GM18520 (cell line): Measurements from ENCODE around the gene VSTM2L.
"Not testable (repeated sequence)": the region's sequence is repeated elsewhere in the genome, so short reads cannot be mapped to it uniquely, and the experiment has no call there.

Source experiments
- ATAC-seq: cut with Tn5 transposase; IDR thresholded peaks from one replicate; pipeline ENCODE4 v1.9.1; 2021; ENCODE audit not compliant: unreplicated experiment

The VSTM2L gene

DNA sequence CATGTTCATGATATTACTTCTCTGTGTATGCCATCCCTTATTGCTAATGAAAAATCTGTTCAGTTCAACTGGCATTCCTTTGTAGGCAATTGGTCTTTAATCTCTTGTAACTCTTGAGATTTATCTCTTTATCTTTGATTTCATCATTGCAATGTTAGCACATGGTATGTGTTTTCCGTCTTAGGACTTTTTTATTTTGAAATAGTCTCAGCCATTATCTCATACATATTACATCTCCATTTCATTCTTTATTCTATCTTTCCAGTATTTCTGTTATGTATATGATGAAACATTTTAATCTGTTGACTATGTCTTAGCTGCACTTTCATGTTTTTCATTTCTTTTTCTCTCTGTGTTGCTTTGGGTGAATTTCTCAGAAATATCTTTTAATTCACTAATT lies 58.1 kb downstream of the VSTM2L start:
- ATAC-seq: no peak

DNA sequence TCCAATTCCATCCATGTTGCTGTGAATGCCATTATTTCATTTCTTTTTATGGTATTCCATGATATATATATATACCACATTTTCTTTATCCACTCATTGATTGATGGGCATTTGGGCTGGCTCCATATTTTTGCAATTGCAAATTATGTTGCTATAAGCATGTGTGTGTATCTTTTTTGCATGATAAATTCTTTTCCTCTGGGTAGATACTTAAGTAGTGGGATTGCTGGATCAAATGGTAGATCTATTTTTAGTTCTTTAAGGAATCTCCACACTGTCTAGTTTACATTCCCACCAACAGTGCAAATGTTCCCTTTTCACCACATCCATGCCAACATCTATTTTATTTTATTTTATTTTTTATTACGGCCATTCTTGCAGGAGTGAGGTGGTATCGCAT lies 60.6 kb downstream of the VSTM2L start:
- not testable (repeated sequence) for ATAC-seq

DNA sequence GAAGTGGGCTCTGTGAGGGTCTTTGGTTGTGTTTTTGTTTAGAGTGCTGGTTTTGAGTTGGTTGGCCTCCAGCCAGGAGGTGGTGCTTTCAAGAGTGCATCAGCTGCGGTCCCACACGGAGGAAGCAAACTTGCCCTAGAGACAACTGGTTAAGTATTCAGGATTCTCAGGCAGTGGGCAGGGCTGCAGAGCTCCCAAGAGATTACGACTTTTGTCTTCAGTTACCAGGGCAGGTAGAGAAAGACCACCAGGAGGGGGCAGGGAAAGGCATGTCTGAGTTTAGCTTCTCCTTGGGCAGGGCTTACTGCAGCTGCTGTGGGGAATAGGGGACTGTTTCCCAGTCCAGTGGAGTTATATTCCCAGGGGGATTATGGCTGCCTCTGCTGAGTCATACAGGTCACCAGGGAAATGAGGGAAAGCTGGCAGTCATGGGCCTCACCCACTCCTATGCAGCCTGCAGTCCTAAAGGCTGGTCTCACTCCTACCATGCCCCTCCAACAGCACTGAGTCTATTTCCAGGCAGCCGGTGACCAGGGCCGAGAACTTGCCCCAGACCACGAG lies 66.0 kb downstream of the VSTM2L start:
- no peak for ATAC-seq

DNA sequence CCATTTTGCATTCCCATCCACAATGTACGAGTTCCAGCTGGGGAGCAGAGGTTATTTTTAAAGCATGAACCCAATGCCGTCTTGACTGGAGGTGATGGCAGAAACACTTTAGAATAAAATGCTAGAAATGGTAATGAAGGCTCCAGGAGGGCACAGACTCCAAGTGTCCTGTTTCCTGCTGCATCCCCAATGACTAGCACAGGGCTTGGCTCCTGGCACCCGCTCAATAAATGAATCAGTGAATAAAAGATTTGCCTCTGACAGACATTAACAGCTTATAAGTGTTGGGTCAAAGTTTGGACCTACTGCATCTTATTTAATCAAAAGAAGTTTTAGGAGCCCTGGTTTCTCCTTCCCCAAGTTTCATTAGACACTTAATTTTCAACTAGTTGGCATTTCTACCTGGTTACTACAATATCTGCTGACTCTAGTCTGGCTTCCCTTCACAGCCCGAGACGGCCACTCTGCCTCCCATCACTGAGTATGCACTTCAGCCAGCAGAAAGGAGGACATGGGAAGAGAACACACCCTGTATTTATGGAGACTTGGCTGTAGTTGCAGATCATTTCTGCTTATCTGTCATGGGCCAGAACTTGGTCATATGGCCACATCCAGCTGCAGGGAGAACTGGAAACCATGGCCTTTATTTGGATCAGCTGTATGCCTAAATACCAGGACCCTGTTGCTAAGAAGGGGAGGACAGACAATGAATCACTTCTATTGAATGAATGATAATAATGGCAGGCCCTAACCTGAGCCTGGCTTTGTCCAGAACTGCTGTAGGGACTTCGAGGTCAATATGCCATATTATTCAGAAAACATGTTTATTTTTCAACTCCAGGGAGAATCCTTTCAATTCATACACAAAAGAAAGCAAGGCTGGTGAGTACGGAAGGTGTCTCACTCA lies 67.3 kb downstream of the VSTM2L start:
- no peak for ATAC-seq

DNA sequence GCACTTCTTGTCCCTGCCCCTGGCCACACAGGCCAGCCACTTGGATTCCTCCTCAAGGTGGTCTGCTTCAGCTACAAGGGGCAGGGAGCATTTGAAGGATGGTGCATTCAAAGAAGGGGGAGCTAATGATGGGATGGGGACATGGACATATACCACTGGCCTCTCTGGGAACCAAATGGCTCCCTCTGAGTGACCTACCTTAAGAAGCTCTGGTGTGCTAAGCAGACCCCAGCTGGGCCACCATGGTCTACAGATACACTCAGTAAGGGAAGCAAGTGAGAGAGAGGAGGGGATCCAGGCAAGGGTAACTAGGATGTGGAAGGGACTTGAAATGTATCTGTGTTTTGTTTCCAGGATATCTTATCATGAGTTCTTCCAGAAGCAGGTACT lies 67.9 kb downstream of the VSTM2L start:
- no peak for ATAC-seq

DNA sequence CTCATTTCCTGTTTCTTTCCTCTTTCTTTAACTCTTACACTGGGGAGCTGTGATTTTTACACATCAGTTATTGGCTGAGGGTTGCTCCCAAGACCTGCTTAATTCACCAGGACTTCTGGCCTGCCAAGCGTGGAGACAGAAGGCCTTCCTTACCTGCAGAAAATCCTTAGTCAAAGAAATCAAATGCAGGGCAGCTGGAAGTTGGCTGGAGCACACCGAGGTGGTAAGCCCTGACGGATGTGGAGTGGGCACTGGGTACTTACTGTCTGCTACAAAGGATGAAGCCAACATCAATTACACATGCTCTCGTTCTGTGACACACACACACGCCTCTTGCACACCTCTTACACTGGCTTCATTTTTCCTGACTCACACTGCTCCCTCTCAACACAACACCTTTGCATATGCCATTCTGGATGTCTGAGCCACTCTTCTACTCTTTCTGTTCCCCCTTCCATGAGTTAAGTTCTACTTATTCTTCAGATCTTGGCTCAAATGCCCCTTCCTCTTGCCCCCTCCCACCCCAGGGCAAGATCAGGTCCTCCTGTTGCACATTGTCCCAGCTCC lies 68.7 kb downstream of the VSTM2L start:
- no peak for ATAC-seq

DNA sequence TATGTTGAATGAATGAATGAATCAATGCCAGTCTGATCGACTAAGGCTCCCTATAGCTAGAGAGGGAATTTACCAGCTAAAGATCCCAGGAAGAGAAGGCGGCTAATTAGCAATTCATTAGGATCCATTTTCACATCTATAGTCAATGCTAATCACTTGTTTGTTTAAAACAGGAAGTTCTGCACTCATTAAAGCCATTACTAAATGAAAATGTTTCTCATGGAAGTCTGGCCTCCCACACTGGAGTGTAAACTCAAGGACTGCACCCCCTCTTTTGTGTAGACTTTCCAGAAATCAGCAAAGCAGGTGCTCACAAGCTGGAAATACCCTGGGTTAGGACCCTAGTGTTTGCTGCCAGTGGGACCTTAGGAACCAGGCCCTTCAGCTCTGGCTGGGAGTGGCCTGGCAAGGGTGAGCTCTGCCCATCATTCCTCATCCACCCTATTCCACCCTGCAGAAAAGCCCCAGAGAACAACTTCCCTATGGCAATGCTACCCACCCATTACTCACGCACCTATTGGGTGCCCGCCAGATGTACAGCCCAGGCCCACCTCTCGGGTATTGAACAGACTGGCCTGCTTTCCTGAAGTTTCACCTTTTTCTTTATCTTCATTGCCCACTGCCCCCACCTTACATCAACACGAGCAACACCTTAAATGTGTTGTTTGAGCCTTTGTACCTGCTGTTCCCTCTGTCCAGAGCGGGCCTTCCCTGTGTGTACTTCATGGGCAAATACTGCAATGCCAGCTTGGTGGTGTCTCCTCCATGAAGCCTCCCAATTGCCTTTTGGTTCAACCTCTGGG lies 69.5 kb downstream of the VSTM2L start:
- no peak for ATAC-seq

DNA sequence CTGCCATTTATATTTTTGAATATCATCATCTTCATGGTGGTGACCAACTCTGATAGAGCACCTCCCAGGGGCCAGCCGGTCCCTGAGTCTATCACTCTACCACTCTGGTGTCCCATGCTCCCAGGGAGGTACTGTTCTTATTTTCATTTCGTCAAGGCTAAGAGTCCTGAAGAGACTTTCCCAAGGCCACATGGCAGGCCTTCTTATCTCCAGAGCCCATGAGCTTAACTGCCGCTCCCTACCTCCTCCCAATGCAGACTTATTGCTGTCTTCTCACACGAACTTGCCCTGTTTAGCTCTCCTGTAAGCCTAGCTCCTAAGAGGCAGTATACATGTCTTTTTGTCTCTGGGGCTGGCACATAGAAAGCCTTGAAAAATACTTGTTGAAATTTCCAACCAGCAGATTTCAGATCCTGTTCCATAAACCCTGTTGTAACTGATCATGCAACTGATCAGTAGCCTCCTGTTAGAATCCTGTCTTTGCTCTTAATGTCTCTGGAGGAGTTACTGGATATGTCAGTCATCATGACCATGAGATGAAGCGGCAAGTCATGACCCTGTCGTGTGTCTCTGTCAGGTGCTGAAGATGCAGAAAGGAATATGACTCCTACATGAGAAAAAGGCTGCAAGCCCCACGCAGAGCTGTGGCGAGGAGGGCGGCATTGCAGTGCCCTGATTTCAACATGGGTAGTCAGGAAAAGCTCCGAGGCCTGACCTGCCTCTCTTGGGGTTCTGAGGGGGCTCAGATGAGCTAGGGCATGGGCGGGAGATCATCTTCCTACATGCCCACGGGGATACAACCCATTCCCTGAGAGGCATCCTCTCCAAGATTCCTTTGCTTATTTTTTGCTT lies 70.4 kb downstream of the VSTM2L start:
- ATAC-seq: no peak

DNA sequence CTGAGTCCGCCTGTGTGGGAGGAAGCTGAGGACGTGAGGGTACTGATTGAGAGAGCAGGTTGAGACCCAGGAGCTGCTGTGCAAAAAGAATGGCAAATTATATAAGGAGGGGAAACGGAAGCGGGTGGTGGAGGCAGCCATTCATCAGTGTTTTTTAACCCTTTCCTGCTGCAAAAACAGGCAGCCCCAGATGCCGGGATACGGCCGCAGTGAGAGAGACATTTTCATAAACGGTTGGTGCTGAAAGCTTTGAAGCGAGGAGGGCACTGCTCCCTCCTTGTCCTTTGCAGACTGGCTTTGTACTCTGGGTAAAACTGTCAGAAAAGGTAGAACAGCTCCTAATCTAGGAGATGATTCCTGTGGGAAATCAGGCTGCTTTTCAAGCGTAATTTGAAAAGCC lies 74.0 kb downstream of the VSTM2L start:
- ATAC-seq: no peak

DNA sequence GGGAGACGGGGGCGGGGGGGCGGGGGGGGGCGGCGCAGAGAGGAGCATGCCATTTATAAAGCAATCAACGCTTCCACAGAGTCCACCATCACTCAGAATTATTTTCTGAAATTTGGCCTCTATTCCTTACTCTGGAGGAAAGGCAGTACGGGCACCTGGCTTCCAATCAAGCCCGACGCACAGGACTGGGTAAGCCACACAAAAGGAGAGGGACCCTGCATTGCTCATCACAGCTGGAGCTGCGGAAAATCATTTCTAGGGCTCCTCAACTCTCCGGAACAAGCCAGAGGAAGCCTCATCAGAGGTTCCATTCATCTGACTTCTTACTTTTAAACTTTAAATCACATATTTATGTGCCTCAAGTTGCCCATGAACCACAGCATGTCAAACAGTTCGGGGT lies 74.4 kb downstream of the VSTM2L start:
- ATAC-seq: no peak

DNA sequence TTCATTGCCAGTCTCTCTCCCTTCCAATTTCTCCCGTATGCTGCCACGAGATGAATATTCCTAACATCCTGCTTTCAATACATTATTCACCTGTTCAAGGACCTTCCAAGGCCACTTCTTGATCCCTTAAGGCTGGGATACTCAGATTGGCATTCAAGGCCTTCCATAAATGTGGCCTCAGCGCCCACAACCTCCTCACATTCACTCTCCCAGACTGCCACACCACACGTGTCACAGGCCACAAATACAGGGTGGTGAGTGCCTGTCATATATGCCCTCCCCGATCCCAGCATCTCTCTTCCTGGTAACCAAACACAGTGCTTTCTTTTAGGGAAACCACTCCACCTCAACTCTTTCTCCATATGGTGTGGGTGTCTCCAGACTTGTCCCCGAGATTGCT lies 74.9 kb downstream of the VSTM2L start:
- no peak for ATAC-seq

DNA sequence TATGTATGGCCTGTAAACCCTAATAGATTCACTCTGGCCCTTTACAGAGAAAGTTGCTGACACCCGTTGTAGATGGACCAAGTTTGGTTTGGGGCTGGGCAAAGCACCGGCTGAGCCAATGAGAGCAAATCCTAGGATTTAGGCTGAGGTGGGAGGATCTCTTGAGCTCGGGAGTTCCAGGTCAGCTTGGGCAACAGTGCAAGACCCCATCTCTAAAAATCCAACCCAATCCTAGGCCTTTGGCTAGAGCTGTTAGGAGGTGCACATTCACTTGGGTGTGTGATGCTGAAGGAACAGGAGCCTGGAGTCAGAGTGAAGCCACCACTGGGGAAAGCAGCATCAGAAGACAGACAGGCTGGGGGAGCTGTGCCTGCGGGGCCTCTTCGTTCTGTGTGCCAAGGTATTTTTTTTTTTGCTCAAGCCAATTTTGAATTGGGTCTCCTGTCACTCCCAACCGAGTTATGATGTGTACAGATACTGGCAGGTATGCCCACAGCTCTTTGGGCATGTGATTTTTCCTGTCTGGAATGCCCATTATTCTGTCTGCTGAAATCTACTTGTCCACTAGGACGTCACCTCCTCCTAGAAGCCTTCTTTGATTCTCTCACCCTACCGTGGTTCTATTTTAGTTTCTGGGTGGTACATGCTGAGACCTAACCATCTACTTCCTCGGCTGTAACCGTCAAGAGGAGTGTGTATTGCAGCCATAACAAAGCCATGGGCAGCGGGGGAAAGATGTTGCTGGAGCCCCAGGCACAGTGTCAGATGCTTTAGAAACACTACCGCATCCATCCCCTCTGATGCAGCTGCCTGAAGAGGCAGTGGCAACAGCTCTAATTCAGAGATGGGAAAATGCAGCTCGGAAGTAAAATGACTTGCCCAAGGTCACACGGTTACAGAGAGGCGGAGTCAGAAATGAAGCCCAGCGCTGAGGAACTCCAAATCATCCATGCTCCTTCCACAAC lies 76.4 kb downstream of the VSTM2L start:
- ATAC-seq: no peak

DNA sequence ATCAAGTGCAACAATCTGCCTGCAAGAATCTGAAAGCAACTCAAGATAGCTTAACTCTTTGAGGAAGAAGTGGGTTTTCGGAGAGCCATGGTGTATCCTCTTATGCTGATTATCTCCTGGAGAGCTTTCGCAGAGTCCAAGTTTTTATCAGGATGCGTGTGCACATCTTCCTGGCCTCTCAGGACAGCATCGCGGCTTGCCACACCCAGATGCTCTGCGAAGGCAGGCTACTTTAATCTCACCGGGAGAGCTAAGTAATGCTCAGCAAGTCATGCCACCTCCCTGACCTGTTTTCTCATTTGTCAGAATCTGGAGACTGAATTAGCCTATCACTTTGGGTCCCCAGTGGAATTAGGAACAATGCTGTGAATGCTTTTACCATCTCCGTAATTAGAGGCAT lies 77.5 kb downstream of the VSTM2L start:
- no peak for ATAC-seq

DNA sequence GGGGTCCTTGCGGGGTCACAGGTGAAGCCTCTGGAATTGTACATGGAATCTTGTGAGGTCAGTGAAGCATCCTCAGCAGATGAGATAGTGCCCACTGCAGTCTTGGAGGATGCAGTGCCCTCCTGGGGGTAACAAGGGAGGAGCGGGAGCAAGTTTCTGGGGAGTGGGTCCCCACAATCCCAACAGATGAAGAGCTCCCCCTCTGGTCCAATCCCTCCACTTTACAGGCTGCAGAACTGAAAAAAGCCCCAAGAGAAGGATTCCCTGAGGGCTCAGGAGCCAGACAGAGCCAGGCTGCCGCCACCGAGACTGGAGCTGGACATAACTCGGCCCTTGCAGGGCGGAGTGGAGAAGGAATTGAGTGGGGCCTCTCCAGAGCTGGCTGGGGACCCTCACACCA lies 77.9 kb downstream of the VSTM2L start:
- no peak for ATAC-seq

DNA sequence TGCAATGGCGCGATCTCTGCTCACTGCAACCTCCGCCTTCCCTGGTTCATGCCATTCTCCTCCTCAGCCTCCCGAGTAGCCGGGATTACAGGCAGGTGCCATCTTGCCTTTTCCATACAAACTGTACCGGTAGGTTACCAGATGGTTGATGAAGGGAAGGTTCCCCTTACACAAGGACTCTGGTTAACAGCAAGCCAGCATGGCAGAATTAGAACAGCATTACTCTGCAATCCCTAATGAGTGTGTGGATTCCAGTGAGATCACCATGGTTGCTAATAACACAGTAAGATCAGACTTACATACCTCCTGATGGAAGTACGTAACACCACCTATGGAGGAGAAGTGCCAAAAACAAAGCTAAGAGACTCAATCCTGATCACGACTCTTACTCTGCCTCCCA lies 78.6 kb downstream of the VSTM2L start:
- no peak for ATAC-seq

DNA sequence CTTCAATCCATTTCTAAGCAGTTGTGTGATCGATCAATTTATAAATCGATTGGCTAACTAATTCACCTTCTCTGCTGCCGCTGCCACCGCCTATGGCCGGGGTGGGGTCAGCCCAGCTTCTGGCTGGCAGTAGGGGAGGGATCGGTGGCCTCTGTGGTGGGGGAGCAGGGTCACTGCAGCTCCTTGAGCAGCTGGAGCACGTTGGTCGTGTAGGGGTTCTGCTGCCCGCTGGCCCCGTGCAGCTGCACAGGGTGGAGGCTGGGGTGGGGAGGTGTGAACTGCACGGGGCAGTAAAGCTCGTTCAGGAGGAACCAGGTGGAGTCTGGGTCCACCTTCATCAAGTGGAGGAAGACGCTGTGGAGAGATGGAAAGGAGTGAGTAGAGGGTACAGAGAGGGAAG lies 80.4 kb downstream of the VSTM2L start:
- no peak for ATAC-seq

DNA sequence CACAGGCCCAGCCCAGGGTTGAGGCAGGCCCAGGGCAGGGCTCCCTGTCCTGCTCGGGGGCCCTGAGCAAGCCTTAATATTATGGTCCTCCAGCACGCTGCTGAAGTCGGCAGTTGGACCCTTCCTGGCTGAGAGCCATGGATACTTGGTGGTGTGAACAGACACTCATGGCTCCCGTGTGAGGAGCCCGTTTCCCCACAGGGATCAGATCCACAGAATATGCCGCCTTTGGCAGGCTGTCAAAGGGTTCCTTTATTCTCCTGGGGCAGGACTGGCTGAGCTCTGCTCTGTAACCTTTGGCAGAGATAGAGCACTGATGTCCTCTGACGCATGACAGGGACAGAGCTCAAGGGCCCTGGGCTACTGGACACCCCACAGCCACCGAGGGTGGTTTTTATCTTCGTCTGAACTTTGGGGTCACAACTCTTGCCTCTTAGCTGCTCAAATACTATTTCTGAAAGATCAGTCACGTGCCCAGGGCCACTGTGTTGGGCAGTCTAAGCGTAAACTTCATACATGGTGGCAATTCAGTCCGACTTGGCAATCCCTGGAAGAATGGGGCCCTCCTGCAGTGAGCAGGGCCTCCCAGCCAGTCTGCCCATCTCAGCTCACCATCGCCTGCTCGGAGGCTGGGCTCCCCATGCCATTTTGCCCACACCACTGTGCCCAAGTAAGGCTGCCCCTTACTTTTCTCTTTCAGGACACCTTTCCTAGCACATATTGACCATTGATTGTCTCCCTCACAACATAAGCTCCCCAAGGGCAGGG lies 81.3 kb downstream of the VSTM2L start:
- ATAC-seq: no peak

DNA sequence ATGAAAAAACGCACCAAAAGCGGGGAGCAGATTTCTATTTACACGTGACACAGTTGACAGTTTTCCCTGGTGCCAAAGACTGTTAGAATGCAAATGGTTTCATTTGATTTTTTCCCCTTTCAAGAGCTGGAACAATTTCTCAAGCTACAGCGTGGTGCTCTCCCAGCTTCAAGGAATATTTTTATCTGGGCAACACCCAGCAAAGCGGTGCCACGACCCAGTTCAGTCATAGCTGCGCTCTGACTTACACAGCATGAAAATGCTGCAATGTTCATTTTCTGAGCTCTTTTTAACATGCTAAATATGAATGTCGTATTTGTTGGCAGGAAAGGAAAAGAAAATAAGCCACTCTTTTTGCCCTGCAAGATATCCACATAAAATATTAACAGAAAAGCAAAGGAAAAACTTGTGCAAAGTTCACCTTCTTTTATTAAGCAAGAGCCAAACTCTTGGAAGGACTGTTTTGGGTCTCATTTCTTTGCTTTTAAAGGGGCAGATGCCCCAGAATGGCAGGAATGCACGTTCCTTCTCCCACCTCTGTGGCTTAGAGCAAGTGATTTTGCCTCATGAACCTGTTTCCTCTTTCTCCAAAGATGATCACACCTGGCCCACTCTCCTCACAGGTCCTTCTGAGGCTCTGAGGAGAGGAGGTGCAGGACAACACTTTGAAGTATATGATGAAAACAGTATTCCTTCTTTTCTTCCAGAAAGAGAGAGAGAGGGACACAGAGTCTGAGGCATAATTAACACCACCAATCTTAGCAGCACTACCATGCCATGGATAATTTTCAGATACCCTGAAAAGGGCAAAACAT lies 83.3 kb downstream of the VSTM2L start:
- ATAC-seq: no peak
